Subcutaneous adipose tissue (tissue), 4 donors: Measurements from ENCODE around the gene GAMT. TPM values are rescaled to one million over a fixed set of nuclear protein-coding genes. Genes with fewer than 3 reads are reported as not detected.

Experiments used
- CTCF ChIP-seq: fragments of 450-650 bp; IDR thresholded peaks from one replicate; pipeline ENCODE4 v1.5.1; 2016; ENCODE audit warnings: low read depth, mild to moderate bottlenecking, control low read depth, antibody characterized with exemption, moderate library complexity
- total RNA-seq, 4 donors: library from RNA; depleted of rRNA; stranded (reverse); fragments of >200 nt; gene quantifications; one replicate each; pipeline ENCODE4 v1.1.0, GENCODE V29; 2016

GAMT gene
- total RNA-seq, 4 donors from 2014 or later: 4.2 to 29.3 (median 17.2) TPM

GRCh38 chr19:1399079-1399478 is 2.3 kb downstream of the GAMT start:
- no peak for TF ChIP-seq CTCF

GRCh38 chr19:1397838-1398237 is 3.5 kb downstream of the GAMT start:
- TF ChIP-seq CTCF: no peak

GRCh38 chr19:1396768-1397679 is 4.3 kb downstream of the GAMT start:
- no peak for TF ChIP-seq CTCF

GRCh38 chr19:1396019-1396767 is 5.1 kb downstream of the GAMT start:
- TF ChIP-seq CTCF: no peak

- TF ChIP-seq CTCF: no peak
Measured at GRCh38 chr19:1395194-1396018, 5.9 kb downstream of the GAMT start.

GRCh38 chr19:1394252-1395193 is 6.8 kb downstream of the GAMT start:
- no peak for TF ChIP-seq CTCF
